ENCODE measurements around the gene NELFB. TPM values are rescaled to one million over a fixed set of nuclear protein-coding genes. Genes with fewer than 3 reads are reported as not detected.
A peak's percentile ranks its signal among the peaks of the same experiment; 100 is the strongest.

Gene NELFB
- polyA plus RNA-seq, 3 donors = 17.3 to 44.2 (median 18.8) TPM

- Mint-ChIP-seq H3K4me3 (no peak overlapping the region), H3K36me3 (peaks cover 34 to 85% of the 10 kb centered on the region in 2 donors), H3K9me3 (no peaks in the 10 kb centered on the region), H3K27ac (peak overlapping the region in 3 of 7 donors; percentile 25 to 63 (median 32)), H3K4me1 (peaks cover 31% of the 10 kb centered on the region), H3K27me3 (ENCODE audit: low read depth in 3 of 3) (no peaks in the 10 kb centered on the region)
- Histone ChIP-seq H3K4me2 (replicated peaks; ENCODE audit: extremely low read depth, low read length, poor library complexity, severe bottlenecking) (peak overlapping the region; percentile 44), H4K20me1 (ENCODE audit: insufficient read depth, low read length) (peaks cover 36% of the 10 kb centered on the region), H3K4me1 (ENCODE audit: control insufficient read depth in 1 of 2, insufficient read depth in 2 of 2, low read length in 2 of 2) (peaks cover 25 to 30% of the 10 kb centered on the region in 2 donors), H3K27ac (ENCODE audit: low read depth in 1 of 2, low read length in 2 of 2) (peak overlapping the region in 1 of 2 donors; percentile 51), H2AFZ (ENCODE audit: insufficient read depth, low read depth, low read length, poor library complexity, severe bottlenecking) (no peak overlapping the region), H3K79me2 (ENCODE audit: insufficient read depth, low read length) (peaks cover 5% of the 10 kb centered on the region), H3K36me3 (replicated peaks in 1 of 2; ENCODE audit: control insufficient read depth in 1 of 2, insufficient read depth in 2 of 2, low read length in 2 of 2) (peaks cover 38 to 90% of the 10 kb centered on the region in 2 donors), H3K9ac (ENCODE audit: insufficient read depth, low read length, poor library complexity, severe bottlenecking) (no peak overlapping the region), H3K9me3 (replicated peaks in 1 of 2; ENCODE audit: control insufficient read depth in 1 of 2, insufficient read depth in 1 of 2, low read length in 2 of 2) (no peaks in the 10 kb centered on the region), H3K4me3 (replicated peaks in 1 of 3; ENCODE audit: low read depth in 2 of 3, low read length in 3 of 3) (no peak overlapping the region), H3K27me3 (ENCODE audit: control insufficient read depth in 2 of 2, insufficient read depth in 2 of 2, low read length in 2 of 2) (no peaks in the 10 kb centered on the region)
- no peak for TF ChIP-seq CTCF (IDR thresholded peaks at IDR 0.05)
- no peak for DNase-seq
- intact Hi-C loops (cut with micrococcal nuclease) = no loop called here
- 90% methylated on average over 15 of the region's 17 CpGs for WGBS (ENCODE audit: insufficient coverage)
Observed at GRCh38 chr9:137269231-137269772, 14.2 kb downstream of the NELFB start.

- peaks cover 36% of the 10 kb centered on the region for H4K20me1 ChIP-seq (ENCODE audit: insufficient read depth, low read length)
- no peaks in the 10 kb centered on the region for H3K9me3 ChIP-seq (replicated peaks in 1 of 2; ENCODE audit: control insufficient read depth in 1 of 2, insufficient read depth in 1 of 2, low read length in 2 of 2)
- no peak overlapping the region for H2AFZ ChIP-seq (ENCODE audit: insufficient read depth, low read depth, low read length, poor library complexity, severe bottlenecking)
- no peak overlapping the region for H3K9ac ChIP-seq (ENCODE audit: insufficient read depth, low read length, poor library complexity, severe bottlenecking)
- H3K4me1 Mint-ChIP-seq = peaks cover 49% of the 10 kb centered on the region
- WGBS (ENCODE audit: insufficient coverage) = 60% methylated on average over 30 of the region's 32 CpGs
- peaks cover 0 to 3% (median 2%) of the 10 kb centered on the region in 3 donors for H3K27me3 Mint-ChIP-seq (ENCODE audit: low read depth in 3 of 3)
- H3K36me3 ChIP-seq (replicated peaks in 1 of 2; ENCODE audit: control insufficient read depth in 1 of 2, insufficient read depth in 2 of 2, low read length in 2 of 2) = peaks cover 28 to 74% of the 10 kb centered on the region in 2 donors
- H3K4me1 ChIP-seq (ENCODE audit: control insufficient read depth in 1 of 2, insufficient read depth in 2 of 2, low read length in 2 of 2) = peaks cover 40 to 48% of the 10 kb centered on the region in 2 donors
- H3K79me2 ChIP-seq (ENCODE audit: insufficient read depth, low read length) = peaks cover 5% of the 10 kb centered on the region
- H3K4me2 ChIP-seq (replicated peaks; ENCODE audit: extremely low read depth, low read length, poor library complexity, severe bottlenecking) = no peak overlapping the region
- peak overlapping the region in 1 of 7 donors; percentile 58 for H3K27ac Mint-ChIP-seq
- peaks cover 31 to 72% of the 10 kb centered on the region in 2 donors for H3K36me3 Mint-ChIP-seq
- no peak overlapping the region for H3K4me3 ChIP-seq (replicated peaks in 1 of 3; ENCODE audit: low read depth in 2 of 3, low read length in 3 of 3)
- H3K4me3 Mint-ChIP-seq = no peak overlapping the region
- H3K9me3 Mint-ChIP-seq = no peaks in the 10 kb centered on the region
- intact Hi-C loops (cut with micrococcal nuclease) = no loop called here
- H3K27ac ChIP-seq (ENCODE audit: low read depth in 1 of 2, low read length in 2 of 2) = no peak overlapping the region
- H3K27me3 ChIP-seq (ENCODE audit: control insufficient read depth in 2 of 2, insufficient read depth in 2 of 2, low read length in 2 of 2) = no peaks in the 10 kb centered on the region
- no peak for DNase-seq
- no peak for TF ChIP-seq CTCF (IDR thresholded peaks at IDR 0.05)
Observed at GRCh38 chr9:137270929-137271695, 16.0 kb downstream of the NELFB start.
